Ishikawa (cell line): ENCODE measurements around the gene LBHD2.

Source experiments
- CEBPB ChIP-seq: IDR thresholded peaks from 2 replicates; pipeline ENCODE4 v1.6.1; 2012
- CREB1 ChIP-seq: IDR thresholded peaks from 2 replicates; pipeline ENCODE4 v1.6.1; 2012; ENCODE audit warnings: low read depth
- EP300 ChIP-seq: IDR thresholded peaks from 2 replicates; pipeline ENCODE4 v1.6.1; 2012; ENCODE audit warnings: borderline replicate concordance
- MAX ChIP-seq: IDR thresholded peaks from 2 replicates; pipeline ENCODE4 v1.6.1; 2012
- NFIC ChIP-seq: IDR thresholded peaks from 2 replicates; pipeline ENCODE4 v1.6.1; 2012
- RAD21 ChIP-seq: IDR thresholded peaks from 2 replicates; pipeline ENCODE4 v1.6.1; 2012; ENCODE audit warnings: low read depth
- REST ChIP-seq: IDR thresholded peaks from 2 replicates; pipeline ENCODE4 v1.6.1; 2012; ENCODE audit warnings: low read depth, mild to moderate bottlenecking
- TAF1 ChIP-seq: IDR thresholded peaks from 2 replicates; pipeline ENCODE4 v1.6.1; 2012; ENCODE audit warnings: low read depth, mild to moderate bottlenecking
- TCF12 ChIP-seq: IDR thresholded peaks from 2 replicates; pipeline ENCODE4 v1.6.1; 2012; ENCODE audit warnings: low read depth
- TEAD4 ChIP-seq: IDR thresholded peaks from 2 replicates; pipeline ENCODE4 v1.6.1; 2012
- YY1 ChIP-seq: IDR thresholded peaks from 2 replicates; pipeline ENCODE4 v1.6.1; 2012; ENCODE audit warnings: low read depth
- ZBTB7A ChIP-seq: IDR thresholded peaks from 2 replicates; pipeline ENCODE4 v1.6.1; 2012; ENCODE audit warnings: low read depth

- TF ChIP-seq TEAD4 (no peak), YY1 (no peak), CEBPB (no peak), MAX (no peak), CREB1 (no peak), RAD21 (no peak), ZBTB7A (no peak), NFIC (no peak), TCF12 (no peak), REST (no peak), EP300 (no peak), TAF1 (no peak)
Measured at GRCh38 chr14:103073367-103073875, 10.6 kb upstream of the LBHD2 start.
